Astrocyte of the cerebellum (primary cell): ENCODE results near the gene TFB1M.
A peak's percentile ranks its signal among the peaks of the same experiment; 100 is the strongest.

Experiments
- DNase-seq: peaks from one replicate; pipeline ENCODE4 v3.0.0-alpha.2; 2011; ENCODE audit warnings: low read depth
- H3K4me3 ChIP-seq: 2 replicates; pipeline ENCODE4 v1.5.1; 2011; ENCODE audit warnings: mild to moderate bottlenecking, low read depth, low read length, moderate library complexity
- in situ Hi-C: cut with HindIII; loops from 2 replicates; pipeline ENCODE4 v1.10.0; 2017; ENCODE audit warnings: low sequenced_read_pairs
- TF ChIP-seq, protein P1 (sequence below): IDR thresholded peaks from 2 replicates; pipeline ENCODE4 v1.5.1; 2012; ENCODE audit warnings: low read length, low read depth, moderate library complexity, mild to moderate bottlenecking; ENCODE audit errors: missing control alignments

Gene TFB1M

DNA sequence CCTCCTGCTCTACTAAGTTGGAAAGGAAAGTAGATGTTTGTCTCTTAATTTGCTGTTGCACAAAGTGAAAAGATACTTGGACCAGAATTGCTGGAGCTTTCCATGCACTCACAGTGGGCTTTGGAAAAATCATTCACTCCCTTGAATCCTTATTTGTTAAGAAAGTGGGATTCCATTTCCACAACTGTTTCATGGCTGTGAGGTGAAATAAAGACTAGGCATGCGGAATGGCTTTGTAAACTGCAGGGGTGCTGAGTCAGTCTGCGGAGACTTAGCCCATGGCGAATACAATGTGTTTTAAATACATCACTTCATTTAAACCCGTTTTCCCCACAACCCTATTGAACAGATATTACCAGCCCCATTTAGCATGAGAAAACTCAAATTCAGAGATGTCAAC, 87.2 kb downstream of the TFB1M start:
- peak; percentile 78 for DNase-seq
- TF ChIP-seq, protein P1, sequence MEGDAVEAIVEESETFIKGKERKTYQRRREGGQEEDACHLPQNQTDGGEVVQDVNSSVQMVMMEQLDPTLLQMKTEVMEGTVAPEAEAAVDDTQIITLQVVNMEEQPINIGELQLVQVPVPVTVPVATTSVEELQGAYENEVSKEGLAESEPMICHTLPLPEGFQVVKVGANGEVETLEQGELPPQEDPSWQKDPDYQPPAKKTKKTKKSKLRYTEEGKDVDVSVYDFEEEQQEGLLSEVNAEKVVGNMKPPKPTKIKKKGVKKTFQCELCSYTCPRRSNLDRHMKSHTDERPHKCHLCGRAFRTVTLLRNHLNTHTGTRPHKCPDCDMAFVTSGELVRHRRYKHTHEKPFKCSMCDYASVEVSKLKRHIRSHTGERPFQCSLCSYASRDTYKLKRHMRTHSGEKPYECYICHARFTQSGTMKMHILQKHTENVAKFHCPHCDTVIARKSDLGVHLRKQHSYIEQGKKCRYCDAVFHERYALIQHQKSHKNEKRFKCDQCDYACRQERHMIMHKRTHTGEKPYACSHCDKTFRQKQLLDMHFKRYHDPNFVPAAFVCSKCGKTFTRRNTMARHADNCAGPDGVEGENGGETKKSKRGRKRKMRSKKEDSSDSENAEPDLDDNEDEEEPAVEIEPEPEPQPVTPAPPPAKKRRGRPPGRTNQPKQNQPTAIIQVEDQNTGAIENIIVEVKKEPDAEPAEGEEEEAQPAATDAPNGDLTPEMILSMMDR = no peak
- in situ Hi-C loops = no loop called here

DNA sequence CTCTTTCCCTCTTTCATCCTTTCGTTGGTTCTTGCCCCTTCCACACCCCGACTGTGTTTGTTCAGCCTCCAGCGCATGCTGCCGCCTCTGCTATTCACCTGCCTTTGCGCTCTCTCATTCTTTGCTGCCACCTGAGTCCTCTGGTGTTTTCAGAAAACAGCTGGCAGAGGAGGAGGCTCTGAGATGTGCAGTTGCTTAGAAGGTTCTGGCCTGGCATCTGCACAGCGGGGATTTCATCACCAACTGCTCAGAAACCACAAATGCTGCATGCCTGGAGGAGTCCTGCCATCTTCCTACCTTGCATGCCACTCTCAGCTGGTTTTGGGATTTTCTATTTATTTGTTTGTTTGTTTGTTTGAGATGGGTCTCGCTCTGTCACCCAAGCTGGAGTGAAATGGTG, 89.7 kb downstream of the TFB1M start:
- TF ChIP-seq, protein P1 = no peak
- DNase-seq = no peak
- H3K4me3 ChIP-seq = no peak overlapping the region
- in situ Hi-C loops = no loop called here

More for the DNA sequence above, 87.2 kb downstream of the TFB1M start:
- no peak overlapping the region for H3K4me3 ChIP-seq

DNA sequence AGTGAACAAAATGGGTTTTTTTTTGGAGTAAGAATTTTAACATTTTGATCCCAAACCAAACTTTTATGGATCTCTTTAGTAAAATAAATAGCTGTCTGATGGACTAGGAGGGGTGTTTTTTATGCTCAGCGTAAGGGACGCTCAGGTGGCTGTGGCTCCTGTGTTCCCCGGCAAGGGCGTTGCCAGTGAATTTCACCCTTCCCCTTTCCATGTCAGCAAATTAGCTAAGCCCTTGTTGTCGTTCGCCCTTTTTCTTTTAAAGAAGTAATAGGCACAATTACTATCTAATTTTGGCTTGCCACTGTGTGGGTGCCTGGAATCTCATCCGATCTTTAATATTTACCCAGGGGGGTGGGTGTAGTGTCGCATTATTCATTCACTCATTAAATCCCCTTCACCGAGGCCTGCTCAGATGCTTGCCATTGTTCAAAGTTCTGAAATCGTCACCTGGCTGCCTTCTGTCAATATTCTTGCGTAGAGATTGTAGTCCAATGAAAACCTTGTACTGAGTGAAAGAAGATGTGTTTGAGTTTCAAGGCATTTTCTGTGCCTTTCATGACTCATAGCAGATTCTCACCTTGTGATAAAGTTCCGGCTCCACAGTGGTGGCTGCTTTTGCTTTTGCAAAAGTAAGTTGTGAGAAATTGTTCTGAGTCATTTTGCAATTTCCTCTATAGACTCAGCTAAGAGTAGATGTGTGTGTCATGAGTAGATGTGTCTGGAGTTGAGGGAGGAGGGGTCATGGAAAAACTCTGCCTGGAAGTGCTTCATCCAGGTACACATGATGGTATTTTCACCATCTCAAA, 90.4 kb downstream of the TFB1M start:
- no peak overlapping the region for H3K4me3 ChIP-seq
- DNase-seq = peak; percentile 62
- TF ChIP-seq, protein P1 = no peak
- in situ Hi-C loops = no loop called here

DNA sequence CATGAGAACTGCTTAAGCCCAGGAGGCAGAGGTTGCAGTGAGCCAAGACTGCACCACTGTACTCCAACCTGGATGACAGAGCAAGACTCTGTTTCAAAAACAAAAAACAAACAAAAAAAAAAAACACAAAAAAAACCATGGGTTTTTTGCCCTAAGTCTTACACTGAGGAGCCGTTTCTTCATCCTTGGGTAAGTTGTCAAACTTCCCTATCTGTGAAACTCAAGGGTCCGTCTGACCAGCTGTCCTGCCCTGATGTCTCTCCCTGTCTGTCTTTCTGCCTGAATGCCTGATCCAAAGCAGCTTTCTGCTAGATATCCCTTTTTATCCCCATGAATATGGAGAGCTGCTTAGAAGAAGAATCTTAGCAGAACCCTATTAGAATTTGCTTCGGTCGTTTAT, 91.8 kb downstream of the TFB1M start:
- no peak overlapping the region for H3K4me3 ChIP-seq
- DNase-seq = no peak
- TF ChIP-seq, protein P1 = no peak
- in situ Hi-C loops = no loop called here

DNA sequence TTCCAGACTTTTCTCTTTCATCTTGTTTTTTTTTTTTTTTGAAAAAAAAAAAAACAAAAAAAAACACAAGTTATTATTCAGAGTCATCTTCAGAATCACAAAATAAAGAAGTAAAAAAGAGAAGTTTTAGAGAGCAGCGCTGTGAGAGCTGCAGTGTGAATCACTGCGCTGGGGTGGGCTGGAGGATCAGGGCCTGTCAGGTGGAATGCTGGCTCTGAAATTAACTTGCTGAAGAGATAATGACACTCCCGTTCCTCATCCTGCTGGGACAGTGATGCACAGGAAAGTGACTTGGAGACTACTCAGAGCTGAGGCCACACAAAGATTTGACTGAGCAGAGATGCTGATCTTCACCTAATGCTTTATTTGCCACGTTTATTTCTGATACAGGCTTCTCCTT, 93.2 kb downstream of the TFB1M start:
- TF ChIP-seq, protein P1 = no peak
- no peak overlapping the region for H3K4me3 ChIP-seq
- in situ Hi-C loops = no loop called here
- no peak for DNase-seq

DNA sequence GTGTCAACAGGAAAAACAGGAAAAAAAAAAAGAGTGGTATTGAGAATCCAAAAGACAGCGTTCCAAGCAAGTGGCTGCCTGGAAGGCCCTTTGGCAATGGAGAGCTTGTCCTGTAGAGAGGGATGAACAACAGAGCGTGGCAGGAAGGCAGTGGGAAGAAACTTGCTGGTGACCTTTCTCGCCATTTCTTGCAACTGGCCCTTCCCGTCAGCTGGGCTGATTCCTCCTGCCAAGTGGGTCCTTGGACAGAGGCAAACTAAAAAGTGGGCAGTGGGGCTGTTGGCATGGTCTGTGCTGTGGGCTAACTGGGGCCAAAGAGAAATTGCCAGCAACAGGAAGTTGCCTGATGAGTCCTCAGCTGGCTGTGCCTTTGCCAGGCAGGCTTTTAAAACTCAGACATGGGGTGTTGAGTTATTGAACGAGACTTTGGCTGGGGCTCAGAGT, 94.4 kb downstream of the TFB1M start:
- in situ Hi-C loops = no loop called here
- TF ChIP-seq, protein P1 = no peak
- H3K4me3 ChIP-seq = no peak overlapping the region
- DNase-seq = no peak
